GM12892 (cell line): Measurements from ENCODE around the gene XRN1. TPM values are rescaled to one million over a fixed set of nuclear protein-coding genes. Genes with fewer than 3 reads are reported as not detected.

Source experiments
- DNase-seq: peaks from one replicate; pipeline ENCODE4 v3.0.0; 2011; ENCODE audit not compliant: insufficient read length
- FAIRE-seq: peaks from 2 replicates; lab custom pipeline; 2011; peaks lifted over from hg19 to GRCh38; lab: Jason Lieb, UNC
- POLR2A ChIP-seq: IDR thresholded peaks from 2 replicates; pipeline ENCODE4 v1.6.1; 2011; ENCODE audit warnings: low read depth, low read length, control low read depth
- POLR2AphosphoS5 ChIP-seq: IDR thresholded peaks from 2 replicates; pipeline ENCODE4 v1.6.1; 2011; ENCODE audit warnings: low read depth, low read length, control low read depth
- TAF1 ChIP-seq: IDR thresholded peaks from 2 replicates; pipeline ENCODE4 v1.6.1; 2011; ENCODE audit warnings: low read depth, mild to moderate bottlenecking, control low read depth, low read length, borderline replicate concordance
- polyA plus RNA-seq: library from polyadenylated mRNA; unstranded; fragments of >200 nt; gene quantifications from one replicate; pipeline ENCODE4 v1.2.1, GENCODE V29; 2012; ENCODE audit warnings: missing spikeins, inconsistent platforms; ENCODE audit not compliant: missing spikeins

Gene XRN1
- 14.5 TPM for polyA plus RNA-seq

DNA sequence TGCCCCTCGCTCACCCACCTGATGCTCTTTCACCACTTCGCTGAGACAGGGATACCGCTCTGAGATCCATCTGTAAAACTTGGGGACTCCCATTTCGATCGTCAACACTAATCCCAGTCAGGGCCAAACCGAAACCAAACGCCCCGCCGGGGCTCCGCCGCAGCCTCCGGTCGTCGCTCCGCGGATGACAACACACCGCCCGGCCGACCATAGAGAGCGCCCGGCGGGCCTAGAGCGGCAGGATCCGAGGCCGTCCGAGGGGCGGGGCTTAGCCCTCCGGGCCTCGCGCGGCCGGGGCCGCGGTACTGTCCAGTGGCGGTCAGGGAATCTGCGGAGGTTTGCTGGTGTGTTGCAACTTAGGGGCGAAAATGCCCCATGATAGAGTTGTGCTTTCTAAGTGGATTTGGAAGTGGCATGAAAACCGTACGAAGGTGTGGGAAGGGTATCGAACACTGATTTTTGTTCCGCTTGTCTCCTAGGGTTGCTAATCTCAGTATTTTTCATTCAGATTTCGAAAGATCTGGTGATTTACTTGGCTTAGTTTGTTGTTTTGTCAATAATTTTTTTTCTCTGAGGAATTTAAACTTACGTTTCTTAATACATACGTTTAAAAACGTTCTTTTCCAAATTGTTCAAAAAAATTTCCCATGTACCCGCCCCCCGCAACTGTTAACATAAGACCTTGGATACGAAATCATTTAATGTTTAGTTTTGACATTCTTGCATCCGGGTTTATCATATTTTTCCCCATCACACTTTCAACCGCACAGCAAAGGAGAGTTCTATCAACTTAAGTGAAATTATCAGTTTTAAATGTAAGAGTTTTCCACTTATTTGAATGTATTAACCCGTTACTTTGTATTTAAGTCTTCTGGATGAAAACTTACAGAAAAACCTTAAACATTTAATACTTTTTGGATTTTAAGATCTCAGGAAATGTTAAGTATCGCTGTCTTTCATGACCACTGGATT is at the start of gene XRN1:
XRN1 (minus strand) TSS at position 186 of the 972 bp plus-strand sequence; CDS start at position 93, 93 bp downstream.
- DNase-seq (peak; percentile 94), FAIRE-seq (peak; percentile 87)
- TF ChIP-seq POLR2A (peak; percentile 88), TAF1 (peak; percentile 91), POLR2AphosphoS5 (peak; percentile 82)

GRCh38 chr3:142495103-142495502 is 47.3 kb upstream of the XRN1 start:
- no peak for FAIRE-seq
- no peak for TF ChIP-seq TAF1
- TF ChIP-seq POLR2A = no peak
- TF ChIP-seq POLR2AphosphoS5 = no peak
- DNase-seq = no peak

DNA sequence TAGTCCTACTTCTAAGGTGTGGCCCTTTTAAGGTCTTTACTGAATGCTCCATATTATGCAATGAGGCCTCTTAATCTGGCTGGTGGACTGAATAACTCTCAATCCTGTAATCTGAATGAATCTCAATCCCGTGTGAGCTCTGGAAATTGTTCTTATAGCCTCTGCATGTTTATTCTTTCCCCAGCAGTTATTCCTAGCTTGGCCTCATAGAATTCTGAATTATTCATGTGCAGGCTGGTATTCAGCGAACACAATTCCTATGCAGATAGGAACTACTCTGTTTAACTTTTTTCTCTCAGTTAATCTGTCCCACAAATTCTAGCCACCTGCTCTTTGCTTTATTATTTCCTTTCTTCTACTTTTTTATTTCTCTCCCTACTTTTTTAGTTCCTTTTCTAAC is 44.3 kb upstream of the XRN1 start:
- no peak for TF ChIP-seq POLR2AphosphoS5
- no peak for TF ChIP-seq TAF1
- no peak for TF ChIP-seq POLR2A
- no peak for DNase-seq
- FAIRE-seq = no peak

- TF ChIP-seq POLR2AphosphoS5 (no peak), POLR2A (no peak), TAF1 (no peak)
- FAIRE-seq (no peak), DNase-seq (no peak)
Measured at GRCh38 chr3:142489572-142490323, 41.9 kb upstream of the XRN1 start.

DNA sequence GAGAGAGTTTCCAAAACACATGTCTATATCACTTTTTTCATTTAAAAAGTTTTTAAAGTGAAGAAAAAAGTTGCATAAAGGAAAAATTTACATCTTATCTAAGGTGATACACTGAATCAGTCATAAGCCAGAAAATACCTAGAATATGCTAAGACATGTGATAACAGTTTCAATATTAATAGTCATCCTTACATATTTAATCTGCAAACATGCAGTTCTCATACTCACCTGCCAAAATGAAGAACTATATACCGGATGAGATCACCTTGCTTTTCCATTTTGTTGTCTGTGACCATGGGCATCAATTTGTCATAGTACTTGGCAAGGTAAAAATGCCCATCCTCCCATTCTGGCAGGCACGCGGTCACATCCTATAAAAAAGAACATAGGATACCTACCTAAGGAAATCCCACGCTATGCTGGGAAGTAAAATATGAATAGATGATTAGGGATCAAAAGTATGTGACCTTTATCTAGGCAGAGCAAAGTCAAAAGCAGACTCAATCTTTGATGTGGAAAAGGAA is 37.1 kb upstream of the XRN1 start:
- FAIRE-seq (no peak), DNase-seq (no peak)
- TF ChIP-seq TAF1 = no peak
- TF ChIP-seq POLR2A = no peak
- no peak for TF ChIP-seq POLR2AphosphoS5

GRCh38 chr3:142481196-142481595 is 33.4 kb upstream of the XRN1 start:
- DNase-seq (no peak), FAIRE-seq (no peak)
- TF ChIP-seq POLR2A (no peak), TAF1 (no peak), POLR2AphosphoS5 (no peak)

DNA sequence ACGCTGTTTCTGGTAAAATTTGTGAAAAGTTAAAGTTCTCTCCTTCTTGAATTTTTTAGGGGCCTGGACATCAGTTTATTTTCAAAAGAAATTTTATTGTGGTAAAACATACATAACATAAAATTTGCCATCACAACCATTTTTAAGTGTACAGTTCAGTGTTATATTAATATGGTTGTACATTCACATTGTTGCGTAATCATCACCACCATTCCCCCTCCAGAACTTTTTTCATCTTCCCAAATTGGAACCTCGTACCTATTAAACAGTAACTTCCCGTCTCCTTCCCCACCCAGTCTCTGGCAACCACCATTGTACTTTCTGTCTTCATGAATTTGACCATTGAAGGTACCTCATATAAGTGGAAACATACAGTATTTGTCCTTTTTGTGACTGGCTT is 23.0 kb upstream of the XRN1 start:
- FAIRE-seq (no peak), DNase-seq (no peak)
- no peak for TF ChIP-seq POLR2A
- no peak for TF ChIP-seq TAF1
- TF ChIP-seq POLR2AphosphoS5 = no peak

- FAIRE-seq (no peak), DNase-seq (no peak)
- no peak for TF ChIP-seq TAF1
- TF ChIP-seq POLR2AphosphoS5 = no peak
- TF ChIP-seq POLR2A = no peak
Measured at GRCh38 chr3:142468456-142468855, 20.6 kb upstream of the XRN1 start.

GRCh38 chr3:142467768-142468167 is 19.9 kb upstream of the XRN1 start:
- no peak for DNase-seq
- no peak for FAIRE-seq

DNA sequence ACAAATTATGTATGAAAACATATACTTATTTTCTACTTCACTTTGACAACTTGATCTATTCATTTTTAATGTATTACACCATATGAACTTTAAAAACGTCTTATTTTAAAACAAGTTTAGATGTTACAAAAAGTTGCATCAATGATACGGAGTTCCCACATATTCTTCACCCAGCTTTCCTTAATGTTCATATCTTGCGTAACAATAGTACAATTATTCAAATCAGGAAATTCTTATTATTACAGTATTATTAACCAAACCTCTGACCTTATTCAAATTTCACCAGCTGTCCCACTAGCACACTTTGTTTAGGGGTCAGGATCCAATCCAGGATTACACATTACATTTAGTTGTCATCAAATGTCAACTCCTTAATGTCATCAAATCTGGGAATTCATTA is 12.9 kb upstream of the XRN1 start:
- no peak for DNase-seq
- no peak for TF ChIP-seq POLR2AphosphoS5
- no peak for TF ChIP-seq TAF1
- TF ChIP-seq POLR2A = no peak
- no peak for FAIRE-seq

More at GRCh38 chr3:142467768-142468167, 19.9 kb upstream of the XRN1 start:
- no peak for TF ChIP-seq POLR2AphosphoS5
- TF ChIP-seq POLR2A = no peak
- TF ChIP-seq TAF1 = no peak

GRCh38 chr3:142459929-142460328 is 12.1 kb upstream of the XRN1 start:
- no peak for TF ChIP-seq TAF1
- no peak for TF ChIP-seq POLR2A
- no peak for TF ChIP-seq POLR2AphosphoS5
- DNase-seq (no peak), FAIRE-seq (no peak)
